ENCODE data around the gene PCYT2.
A peak's percentile ranks its signal among the peaks of the same experiment; 100 is the strongest.

Gene PCYT2

DNA sequence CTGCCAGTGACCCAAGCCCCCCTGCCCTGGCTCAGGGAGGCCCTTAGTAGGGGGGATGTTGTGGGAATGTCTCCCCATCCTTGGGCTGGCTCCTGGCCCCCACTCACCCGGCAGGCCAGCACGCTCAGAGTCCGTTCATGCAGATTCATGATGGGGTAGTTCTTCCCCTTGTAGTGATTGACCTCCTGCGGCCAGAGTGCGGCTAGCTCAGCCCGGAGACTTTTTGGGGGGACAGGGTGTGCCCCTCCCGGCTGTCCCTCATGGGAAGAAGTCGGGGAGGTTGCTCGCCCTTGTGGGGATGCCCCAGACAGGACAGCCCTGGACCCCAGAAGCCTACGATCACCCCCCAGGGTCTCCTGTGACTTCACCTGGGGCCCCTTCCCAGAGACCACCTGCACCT, 5.2 kb downstream of the PCYT2 start:
- Histone ChIP-seq H3K27ac (ENCODE audit: insufficient read depth in 1 of 2, low read depth in 1 of 2, low read length in 2 of 2, poor library complexity in 1 of 2, severe bottlenecking in 2 of 2) (no peak overlapping the region), H3K4me3 (ENCODE audit: control insufficient read depth in 1 of 7, extremely low read depth in 1 of 7, insufficient read depth in 4 of 7, low read depth in 2 of 7, low read length in 6 of 7) (no peak overlapping the region), H3K27me3 (replicated peaks in 2 of 5; ENCODE audit: control insufficient read depth in 4 of 5, insufficient read depth in 5 of 5, low read length in 4 of 5) (peaks cover 0 to 27% (median 7%) of the 10 kb centered on the region in 5 experiments), H3K4me1 (ENCODE audit: control extremely low read depth in 1 of 4, control insufficient read depth in 4 of 4, insufficient read depth in 4 of 4, low read length in 3 of 4) (peaks cover 0 to 25% (median 21%) of the 10 kb centered on the region in 4 experiments), H3K36me3 (ENCODE audit: control insufficient read depth in 4 of 4, insufficient read depth in 4 of 4, low read length in 3 of 4) (peaks cover 3 to 66% (median 19%) of the 10 kb centered on the region in 4 experiments), H3K9me3 (ENCODE audit: control extremely low read depth in 1 of 5, control insufficient read depth in 4 of 5, insufficient read depth in 2 of 5, low read depth in 1 of 5, low read length in 4 of 5) (no peaks in the 10 kb centered on the region)
- 98% methylated on average over 9 of the region's 10 CpGs for WGBS (ENCODE audit: insufficient coverage)
- CTCF ChIA-PET, result interaction anchor here (1.2 to 1.9 kb wide), 2 partner anchors 19 to 37 kb away, joined by 4 read pairs; no protein-coding TSS in a partner anchor
- POLR2A ChIA-PET, result no interaction called here
- no peak for DNase-seq

DNA sequence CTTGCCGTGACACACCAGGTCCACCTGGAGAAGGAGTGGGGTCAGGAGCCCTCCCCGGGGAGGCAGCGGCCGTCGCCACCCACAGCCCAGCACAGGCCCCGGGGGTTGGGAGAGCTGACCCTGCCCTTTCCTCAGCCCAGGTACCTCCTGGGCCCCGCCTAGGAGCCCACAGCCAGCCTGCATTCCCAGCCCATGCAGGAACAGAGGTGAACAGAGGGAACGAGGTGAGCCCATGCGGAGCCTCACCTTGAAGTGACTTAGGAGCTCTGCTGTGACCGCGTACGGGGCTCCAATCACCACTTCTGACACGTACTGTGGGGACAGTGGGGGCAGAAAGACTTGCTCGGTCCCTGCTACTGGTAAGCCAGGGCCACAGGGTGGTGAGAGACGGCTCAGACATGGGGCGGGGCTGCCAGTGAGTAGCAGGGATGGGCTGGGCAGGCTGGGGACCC, 5.7 kb downstream of the PCYT2 start:
- DNase-seq, result no peak
- H3K27me3 ChIP-seq (replicated peaks in 2 of 5; ENCODE audit: control insufficient read depth in 4 of 5, insufficient read depth in 5 of 5, low read length in 4 of 5), result peaks cover 0 to 32% (median 7%) of the 10 kb centered on the region in 5 experiments
- H3K36me3 ChIP-seq (ENCODE audit: control insufficient read depth in 4 of 4, insufficient read depth in 4 of 4, low read length in 3 of 4), result peaks cover 3 to 68% (median 20%) of the 10 kb centered on the region in 4 experiments
- peaks cover 0 to 21% (median 17%) of the 10 kb centered on the region in 4 experiments for H3K4me1 ChIP-seq (ENCODE audit: control extremely low read depth in 1 of 4, control insufficient read depth in 4 of 4, insufficient read depth in 4 of 4, low read length in 3 of 4)
- H3K9me3 ChIP-seq (ENCODE audit: control extremely low read depth in 1 of 5, control insufficient read depth in 4 of 5, insufficient read depth in 2 of 5, low read depth in 1 of 5, low read length in 4 of 5), result no peaks in the 10 kb centered on the region
- ChIA-PET CTCF (interaction anchor here (1.9 kb wide), 1 partner anchor 19 kb away, joined by 4 read pairs; no protein-coding TSS in a partner anchor), POLR2A (no interaction called here)
- 94% methylated on average over 14 of the region's 16 CpGs for WGBS (ENCODE audit: insufficient coverage)
- no peak overlapping the region for H3K27ac ChIP-seq (ENCODE audit: insufficient read depth in 1 of 2, low read depth in 1 of 2, low read length in 2 of 2, poor library complexity in 1 of 2, severe bottlenecking in 2 of 2)
- no peak overlapping the region for H3K4me3 ChIP-seq (ENCODE audit: control insufficient read depth in 1 of 7, extremely low read depth in 1 of 7, insufficient read depth in 4 of 7, low read depth in 2 of 7, low read length in 6 of 7)

DNA sequence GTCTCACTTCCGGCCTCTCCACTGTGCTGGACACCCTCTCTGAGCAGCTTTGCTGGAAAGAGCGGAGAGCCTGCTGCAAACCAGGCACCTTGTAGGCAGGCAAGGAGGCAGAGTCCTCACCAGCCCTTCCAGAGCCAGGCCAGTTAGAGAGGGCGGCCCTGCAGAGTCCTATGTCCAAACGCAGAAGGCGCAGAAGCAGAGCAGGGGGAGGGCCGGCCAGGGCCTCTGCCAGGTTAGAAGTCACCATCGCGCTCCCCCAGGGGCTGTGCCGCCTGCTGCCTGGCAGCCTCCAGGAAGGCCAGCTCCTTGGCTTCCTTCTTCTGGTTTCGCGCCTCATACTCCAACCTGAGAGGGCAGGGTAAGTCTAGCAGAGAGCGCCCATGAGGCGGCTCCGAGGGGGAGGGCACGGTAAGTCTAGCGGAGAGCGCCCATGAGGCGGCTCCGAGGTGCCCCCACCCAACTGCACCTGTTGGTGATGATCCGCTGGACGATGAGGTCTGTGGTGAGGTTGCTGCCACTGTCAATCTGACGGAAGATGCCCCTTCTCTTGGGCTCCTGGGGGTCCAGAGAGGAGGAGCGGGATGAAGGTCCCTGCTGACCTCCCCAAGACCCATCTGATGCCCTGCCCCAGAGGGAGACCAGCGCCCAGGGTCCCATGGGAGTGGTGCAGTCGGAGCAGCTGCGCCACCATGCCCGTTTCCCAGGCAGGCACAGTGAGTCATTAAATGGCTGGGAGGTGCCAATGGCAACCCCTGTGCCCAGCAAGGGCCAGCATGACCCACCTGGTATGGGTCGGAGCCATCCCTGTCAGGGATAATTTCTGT, 6.4 kb downstream of the PCYT2 start:
- no peaks in the 10 kb centered on the region for H3K9me3 ChIP-seq (ENCODE audit: control extremely low read depth in 1 of 5, control insufficient read depth in 4 of 5, insufficient read depth in 2 of 5, low read depth in 1 of 5, low read length in 4 of 5)
- peaks cover 0 to 34% (median 7%) of the 10 kb centered on the region in 5 experiments for H3K27me3 ChIP-seq (replicated peaks in 2 of 5; ENCODE audit: control insufficient read depth in 4 of 5, insufficient read depth in 5 of 5, low read length in 4 of 5)
- no peak overlapping the region for H3K27ac ChIP-seq (ENCODE audit: insufficient read depth in 1 of 2, low read depth in 1 of 2, low read length in 2 of 2, poor library complexity in 1 of 2, severe bottlenecking in 2 of 2)
- DNase-seq, result no peak
- H3K4me1 ChIP-seq (ENCODE audit: control extremely low read depth in 1 of 4, control insufficient read depth in 4 of 4, insufficient read depth in 4 of 4, low read length in 3 of 4), result peaks cover 0 to 16% (median 11%) of the 10 kb centered on the region in 4 experiments
- H3K36me3 ChIP-seq (ENCODE audit: control insufficient read depth in 4 of 4, insufficient read depth in 4 of 4, low read length in 3 of 4), result peaks cover 3 to 75% (median 22%) of the 10 kb centered on the region in 4 experiments
- no peak overlapping the region for H3K4me3 ChIP-seq (ENCODE audit: control insufficient read depth in 1 of 7, extremely low read depth in 1 of 7, insufficient read depth in 4 of 7, low read depth in 2 of 7, low read length in 6 of 7)
- ChIA-PET POLR2A (no interaction called here), CTCF (no interaction called here)
- 95% methylated on average over 24 of the region's 28 CpGs for WGBS (ENCODE audit: insufficient coverage)

DNA sequence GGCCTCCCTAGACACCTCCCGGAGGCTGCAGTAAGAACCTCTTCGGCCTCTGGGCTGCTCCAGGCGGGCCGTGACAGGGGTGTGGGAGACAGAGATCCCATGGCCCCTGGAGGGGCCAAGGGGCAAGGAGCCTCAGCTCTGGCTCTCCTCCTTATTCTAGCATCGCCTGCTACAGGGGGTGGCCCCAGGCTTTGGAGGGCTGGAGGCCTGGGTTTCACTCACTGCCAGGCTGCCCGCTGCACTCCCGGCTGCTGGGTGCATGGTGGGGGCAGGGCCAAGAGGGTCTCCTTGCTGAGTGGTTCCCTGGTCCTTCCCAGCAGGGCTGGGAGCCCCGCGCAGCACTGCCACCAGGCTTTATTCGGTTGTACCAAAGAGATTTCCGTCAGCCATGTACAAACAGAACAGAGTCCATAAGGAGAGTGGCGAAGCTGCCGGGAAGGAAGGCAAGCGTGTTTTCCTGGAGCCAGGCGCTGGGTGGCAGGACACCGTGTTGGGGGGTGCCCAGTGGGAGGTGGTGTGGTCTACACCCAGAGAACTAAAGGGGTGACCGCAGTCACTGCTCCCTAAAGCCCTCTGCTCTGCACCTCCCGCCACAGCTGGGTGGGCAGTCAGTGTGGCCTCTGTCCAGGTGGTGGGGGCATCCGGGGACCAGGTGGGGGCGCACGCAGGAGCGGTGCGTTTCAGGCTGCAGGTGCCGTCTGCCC, 7.2 kb downstream of the PCYT2 start:
- 97% methylated on average over 15 of the region's 24 CpGs for WGBS (ENCODE audit: insufficient coverage)
- DNase-seq, result no peak
- peaks cover 5 to 76% (median 27%) of the 10 kb centered on the region in 4 experiments for H3K36me3 ChIP-seq (ENCODE audit: control insufficient read depth in 4 of 4, insufficient read depth in 4 of 4, low read length in 3 of 4)
- H3K9me3 ChIP-seq (ENCODE audit: control extremely low read depth in 1 of 5, control insufficient read depth in 4 of 5, insufficient read depth in 2 of 5, low read depth in 1 of 5, low read length in 4 of 5), result no peaks in the 10 kb centered on the region
- no peak overlapping the region for H3K27ac ChIP-seq (ENCODE audit: insufficient read depth in 1 of 2, low read depth in 1 of 2, low read length in 2 of 2, poor library complexity in 1 of 2, severe bottlenecking in 2 of 2)
- H3K4me3 ChIP-seq (ENCODE audit: control insufficient read depth in 1 of 7, extremely low read depth in 1 of 7, insufficient read depth in 4 of 7, low read depth in 2 of 7, low read length in 6 of 7), result no peak overlapping the region
- ChIA-PET POLR2A (no interaction called here), CTCF (no interaction called here)
- H3K27me3 ChIP-seq (replicated peaks in 2 of 5; ENCODE audit: control insufficient read depth in 4 of 5, insufficient read depth in 5 of 5, low read length in 4 of 5), result peaks cover 0 to 34% (median 7%) of the 10 kb centered on the region in 5 experiments
- peaks cover 0 to 16% (median 8%) of the 10 kb centered on the region in 4 experiments for H3K4me1 ChIP-seq (ENCODE audit: control extremely low read depth in 1 of 4, control insufficient read depth in 4 of 4, insufficient read depth in 4 of 4, low read length in 3 of 4)

DNA sequence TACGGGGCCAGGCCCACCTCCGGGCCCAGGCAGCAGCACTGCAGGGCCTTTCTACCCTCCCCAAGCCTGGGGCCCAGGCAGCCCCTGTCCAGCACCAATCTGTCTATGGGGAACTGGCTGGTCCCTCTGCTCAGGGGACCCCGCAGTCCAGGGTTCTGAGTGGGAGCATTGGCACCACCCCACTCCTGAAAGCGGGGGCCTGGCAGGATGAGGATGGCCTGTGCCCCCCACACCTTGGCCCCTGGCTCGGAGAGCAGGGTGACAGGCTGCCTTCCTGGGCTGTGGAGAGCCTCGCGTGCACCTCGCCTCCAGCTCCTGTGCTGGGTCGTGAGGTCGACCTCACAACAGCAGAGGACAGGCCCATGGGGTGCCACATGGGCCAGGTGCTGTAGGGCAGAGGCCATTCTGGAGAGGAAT, 7.8 kb downstream of the PCYT2 start:
- no peak for DNase-seq
- H3K4me3 ChIP-seq (ENCODE audit: control insufficient read depth in 1 of 7, extremely low read depth in 1 of 7, insufficient read depth in 4 of 7, low read depth in 2 of 7, low read length in 6 of 7), result no peak overlapping the region
- H3K36me3 ChIP-seq (ENCODE audit: control insufficient read depth in 4 of 4, insufficient read depth in 4 of 4, low read length in 3 of 4), result peaks cover 8 to 76% (median 30%) of the 10 kb centered on the region in 4 experiments
- 99% methylated on average over 7 of the region's 10 CpGs for WGBS (ENCODE audit: insufficient coverage)
- no peak overlapping the region for H3K27ac ChIP-seq (ENCODE audit: insufficient read depth in 1 of 2, low read depth in 1 of 2, low read length in 2 of 2, poor library complexity in 1 of 2, severe bottlenecking in 2 of 2)
- H3K27me3 ChIP-seq (replicated peaks in 2 of 5; ENCODE audit: control insufficient read depth in 4 of 5, insufficient read depth in 5 of 5, low read length in 4 of 5), result peaks cover 0 to 34% (median 7%) of the 10 kb centered on the region in 5 experiments
- peaks cover 0 to 16% (median 8%) of the 10 kb centered on the region in 4 experiments for H3K4me1 ChIP-seq (ENCODE audit: control extremely low read depth in 1 of 4, control insufficient read depth in 4 of 4, insufficient read depth in 4 of 4, low read length in 3 of 4)
- ChIA-PET CTCF (no interaction called here), POLR2A (no interaction called here)
- no peaks in the 10 kb centered on the region for H3K9me3 ChIP-seq (ENCODE audit: control extremely low read depth in 1 of 5, control insufficient read depth in 4 of 5, insufficient read depth in 2 of 5, low read depth in 1 of 5, low read length in 4 of 5)

DNA sequence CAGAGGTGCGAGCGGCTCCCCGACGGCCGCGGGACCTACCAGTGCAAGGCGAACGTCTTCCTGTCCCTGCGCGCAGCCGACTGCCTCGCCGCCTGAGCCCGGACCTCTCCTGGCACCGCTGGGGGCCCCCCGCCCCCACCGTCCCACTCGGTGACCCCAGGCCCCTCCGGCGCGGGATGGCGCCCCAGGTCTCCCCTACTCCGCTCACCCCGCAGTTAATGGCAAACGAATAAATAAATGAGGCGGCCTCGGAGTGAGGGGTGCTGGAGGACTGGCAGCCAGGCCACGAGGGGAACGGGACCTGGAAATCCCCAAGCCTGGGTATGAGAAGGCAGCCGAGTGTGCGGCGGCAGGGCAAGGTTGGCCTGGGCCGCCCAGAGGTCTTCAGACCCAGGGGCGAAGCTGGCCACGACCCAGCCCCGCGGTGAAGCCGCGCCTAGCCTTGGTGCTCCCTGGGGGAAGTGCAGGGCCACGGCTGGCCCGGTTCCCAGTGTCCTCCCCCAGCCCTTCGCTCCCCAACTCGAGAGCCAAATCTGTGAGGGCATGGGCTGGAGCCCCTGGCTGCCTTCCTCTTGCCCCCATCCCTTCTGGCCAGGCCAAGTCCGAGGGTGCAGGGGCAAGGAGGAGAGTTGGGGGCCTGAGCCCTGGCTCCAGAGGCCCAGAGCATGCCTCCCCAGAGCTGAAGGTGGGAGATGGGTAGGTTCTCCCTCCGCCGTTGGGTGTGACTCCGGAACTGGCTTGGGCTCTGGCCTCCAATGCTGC, 8.4 kb downstream of the PCYT2 start:
- H3K4me1 ChIP-seq (ENCODE audit: control extremely low read depth in 1 of 4, control insufficient read depth in 4 of 4, insufficient read depth in 4 of 4, low read length in 3 of 4), result peaks cover 0 to 16% (median 8%) of the 10 kb centered on the region in 4 experiments
- ChIA-PET POLR2A (interaction anchor here (0.6 kb wide), 1 partner anchor 432 kb away, joined by 3 read pairs; no protein-coding TSS in a partner anchor), CTCF (no interaction called here)
- peak in 2 of 3 donors; percentile 31 to 41 for DNase-seq
- no peak overlapping the region for H3K27ac ChIP-seq (ENCODE audit: insufficient read depth in 1 of 2, low read depth in 1 of 2, low read length in 2 of 2, poor library complexity in 1 of 2, severe bottlenecking in 2 of 2)
- peak overlapping the region in 1 of 7 experiments; percentile 26 for H3K4me3 ChIP-seq (ENCODE audit: control insufficient read depth in 1 of 7, extremely low read depth in 1 of 7, insufficient read depth in 4 of 7, low read depth in 2 of 7, low read length in 6 of 7)
- 36% methylated on average over 46 of the region's 47 CpGs for WGBS (ENCODE audit: insufficient coverage)
- H3K36me3 ChIP-seq (ENCODE audit: control insufficient read depth in 4 of 4, insufficient read depth in 4 of 4, low read length in 3 of 4), result peaks cover 10 to 76% (median 30%) of the 10 kb centered on the region in 4 experiments
- peaks cover 0 to 34% (median 7%) of the 10 kb centered on the region in 5 experiments for H3K27me3 ChIP-seq (replicated peaks in 2 of 5; ENCODE audit: control insufficient read depth in 4 of 5, insufficient read depth in 5 of 5, low read length in 4 of 5)
- no peaks in the 10 kb centered on the region for H3K9me3 ChIP-seq (ENCODE audit: control extremely low read depth in 1 of 5, control insufficient read depth in 4 of 5, insufficient read depth in 2 of 5, low read depth in 1 of 5, low read length in 4 of 5)
